ENCODE results near the gene KCNMB4.

- TF ChIP-seq USF2 (IDR thresholded peaks at IDR 0.05; ENCODE audit: low read depth, low read length) (no peak), CTCF (conservative IDR thresholded peaks at IDR 0.05; ENCODE audit: low read depth, low read length) (no peak), POLR2A (IDR thresholded peaks at IDR 0.05; ENCODE audit: low read depth, low read length) (no peak), SMC3 (IDR thresholded peaks at IDR 0.05; ENCODE audit: low read depth, low read length) (no peak), BHLHE40 (IDR thresholded peaks at IDR 0.05; ENCODE audit: low read depth, low read length) (no peak), RAD21 (IDR thresholded peaks at IDR 0.05; ENCODE audit: low read length) (no peak), MAZ (IDR thresholded peaks at IDR 0.05; ENCODE audit: borderline replicate concordance, low read depth, low read length) (no peak), ELK1 (IDR thresholded peaks at IDR 0.05; ENCODE audit: borderline replicate concordance, low read depth, low read length) (no peak), RFX5 (IDR thresholded peaks at IDR 0.05; ENCODE audit: low read depth, low read length) (no peak), CEBPB (IDR thresholded peaks at IDR 0.05; ENCODE audit: low read depth, low read length) (no peak), MXI1 (IDR thresholded peaks at IDR 0.05; ENCODE audit: borderline replicate concordance, low read depth, low read length) (no peak), MAFK (IDR thresholded peaks at IDR 0.05; ENCODE audit: low read depth, low read length) (no peak)
These were observed 82.3 kb downstream of the KCNMB4 start for GRCh38 chr12:70448371-70448770.
